ENCODE results near the gene YWHAE. TPM values are rescaled to one million over a fixed set of nuclear protein-coding genes. Genes with fewer than 3 reads are reported as not detected.

YWHAE gene
- total and polyA plus RNA-seq, 2 experiments from 2014 or later = 339 to 566 TPM

DNA sequence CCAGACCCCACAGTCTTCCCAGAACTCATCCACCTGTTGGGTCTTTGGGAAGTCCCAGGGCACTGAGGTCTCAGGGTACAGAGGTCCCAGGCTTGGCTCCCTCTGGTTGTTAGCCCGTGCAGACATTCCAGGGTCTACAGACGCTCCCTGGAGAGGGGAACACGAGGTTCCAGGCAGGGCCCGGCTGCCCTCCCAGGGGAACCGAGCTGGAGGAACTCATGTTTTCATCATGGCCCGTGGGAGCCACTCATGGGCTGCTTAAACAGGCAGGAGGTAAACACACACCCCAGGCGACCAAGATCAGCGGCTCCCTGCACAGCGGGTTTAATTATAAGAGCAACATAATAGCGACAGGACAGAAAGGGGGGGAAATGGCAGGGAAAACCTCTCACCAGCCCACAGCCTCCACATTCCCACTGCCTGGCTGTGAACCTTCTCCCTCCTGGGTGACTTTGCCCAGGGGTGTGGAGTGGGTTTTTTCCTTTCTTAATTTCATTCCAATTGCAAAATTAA is 84.1 kb downstream of the YWHAE start:
- WGBS (ENCODE audit: low lambda C conversion rate, missing lambda C conversion rate) = 60% methylated on average over 10 of the region's 10 CpGs
- Histone ChIP-seq H3K9me2 (replicated peaks; ENCODE audit: insufficient read depth) (no peaks in the 10 kb centered on the region), H3K27me3 (peaks cover 7% of the 10 kb centered on the region), H3K4me2 (no peak overlapping the region), H2AFZ (no peak overlapping the region), H4K20me1 (ENCODE audit: insufficient read depth, poor library complexity, severe bottlenecking) (no peaks in the 10 kb centered on the region), H3K4me1 (ENCODE audit: insufficient read depth) (no peaks in the 10 kb centered on the region), H3K4me3 (no peak overlapping the region), H3K9me3 (ENCODE audit: low read depth) (no peaks in the 10 kb centered on the region), H3K79me2 (no peaks in the 10 kb centered on the region), H3K36me3 (replicated peaks; ENCODE audit: insufficient read depth, low read depth) (no peaks in the 10 kb centered on the region), H3K27ac (no peak overlapping the region)
- DNase-seq (ENCODE audit: low spot score) = no peak
- TF ChIP-seq EZH2 (IDR thresholded peaks at IDR 0.05; ENCODE audit: borderline replicate concordance) (no peak), EZH2phosphoT487 (IDR thresholded peaks at IDR 0.05; ENCODE audit: low read depth, severe bottlenecking, unreplicated experiment) (no peak)
- TF ChIP-seq, protein P1, sequence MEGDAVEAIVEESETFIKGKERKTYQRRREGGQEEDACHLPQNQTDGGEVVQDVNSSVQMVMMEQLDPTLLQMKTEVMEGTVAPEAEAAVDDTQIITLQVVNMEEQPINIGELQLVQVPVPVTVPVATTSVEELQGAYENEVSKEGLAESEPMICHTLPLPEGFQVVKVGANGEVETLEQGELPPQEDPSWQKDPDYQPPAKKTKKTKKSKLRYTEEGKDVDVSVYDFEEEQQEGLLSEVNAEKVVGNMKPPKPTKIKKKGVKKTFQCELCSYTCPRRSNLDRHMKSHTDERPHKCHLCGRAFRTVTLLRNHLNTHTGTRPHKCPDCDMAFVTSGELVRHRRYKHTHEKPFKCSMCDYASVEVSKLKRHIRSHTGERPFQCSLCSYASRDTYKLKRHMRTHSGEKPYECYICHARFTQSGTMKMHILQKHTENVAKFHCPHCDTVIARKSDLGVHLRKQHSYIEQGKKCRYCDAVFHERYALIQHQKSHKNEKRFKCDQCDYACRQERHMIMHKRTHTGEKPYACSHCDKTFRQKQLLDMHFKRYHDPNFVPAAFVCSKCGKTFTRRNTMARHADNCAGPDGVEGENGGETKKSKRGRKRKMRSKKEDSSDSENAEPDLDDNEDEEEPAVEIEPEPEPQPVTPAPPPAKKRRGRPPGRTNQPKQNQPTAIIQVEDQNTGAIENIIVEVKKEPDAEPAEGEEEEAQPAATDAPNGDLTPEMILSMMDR (IDR thresholded peaks at IDR 0.05; ENCODE audit: poor library complexity) = no peak

DNA sequence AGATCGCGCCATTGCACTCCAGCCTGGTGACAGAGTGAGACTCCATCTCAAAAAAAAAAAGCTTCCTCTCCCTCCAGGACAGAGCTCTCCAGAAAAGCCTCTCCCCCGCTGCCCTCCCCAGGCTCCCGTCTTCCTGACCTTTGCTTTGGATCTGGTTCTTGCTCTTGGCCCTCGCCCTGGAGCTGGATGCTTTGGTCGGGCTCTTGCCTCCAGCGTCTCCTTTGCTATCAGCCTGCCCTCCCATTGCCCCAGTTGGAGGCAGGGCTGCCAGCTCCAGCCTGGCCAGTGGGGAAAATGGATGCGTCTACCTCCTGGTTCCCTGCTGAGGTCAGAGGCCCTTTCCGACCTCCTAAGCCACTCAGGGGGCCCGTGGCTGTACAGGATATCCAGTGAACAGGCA is 84.6 kb downstream of the YWHAE start:
- Histone ChIP-seq H3K27me3 (peaks cover 7% of the 10 kb centered on the region), H3K4me1 (ENCODE audit: insufficient read depth) (no peaks in the 10 kb centered on the region), H3K9me3 (ENCODE audit: low read depth) (no peaks in the 10 kb centered on the region), H3K4me2 (no peak overlapping the region), H3K27ac (no peak overlapping the region), H2AFZ (no peak overlapping the region), H3K9me2 (replicated peaks; ENCODE audit: insufficient read depth) (no peaks in the 10 kb centered on the region), H3K79me2 (no peaks in the 10 kb centered on the region), H3K36me3 (replicated peaks; ENCODE audit: insufficient read depth, low read depth) (no peaks in the 10 kb centered on the region), H4K20me1 (ENCODE audit: insufficient read depth, poor library complexity, severe bottlenecking) (no peaks in the 10 kb centered on the region), H3K4me3 (no peak overlapping the region)
- 80% methylated on average over 10 of the region's 10 CpGs for WGBS (ENCODE audit: low lambda C conversion rate, missing lambda C conversion rate)
- DNase-seq (ENCODE audit: low spot score) = no peak
- TF ChIP-seq, protein P1 (IDR thresholded peaks at IDR 0.05; ENCODE audit: poor library complexity) = no peak
- TF ChIP-seq EZH2 (IDR thresholded peaks at IDR 0.05; ENCODE audit: borderline replicate concordance) = no peak
- no peak for TF ChIP-seq EZH2phosphoT487 (IDR thresholded peaks at IDR 0.05; ENCODE audit: low read depth, severe bottlenecking, unreplicated experiment)

DNA sequence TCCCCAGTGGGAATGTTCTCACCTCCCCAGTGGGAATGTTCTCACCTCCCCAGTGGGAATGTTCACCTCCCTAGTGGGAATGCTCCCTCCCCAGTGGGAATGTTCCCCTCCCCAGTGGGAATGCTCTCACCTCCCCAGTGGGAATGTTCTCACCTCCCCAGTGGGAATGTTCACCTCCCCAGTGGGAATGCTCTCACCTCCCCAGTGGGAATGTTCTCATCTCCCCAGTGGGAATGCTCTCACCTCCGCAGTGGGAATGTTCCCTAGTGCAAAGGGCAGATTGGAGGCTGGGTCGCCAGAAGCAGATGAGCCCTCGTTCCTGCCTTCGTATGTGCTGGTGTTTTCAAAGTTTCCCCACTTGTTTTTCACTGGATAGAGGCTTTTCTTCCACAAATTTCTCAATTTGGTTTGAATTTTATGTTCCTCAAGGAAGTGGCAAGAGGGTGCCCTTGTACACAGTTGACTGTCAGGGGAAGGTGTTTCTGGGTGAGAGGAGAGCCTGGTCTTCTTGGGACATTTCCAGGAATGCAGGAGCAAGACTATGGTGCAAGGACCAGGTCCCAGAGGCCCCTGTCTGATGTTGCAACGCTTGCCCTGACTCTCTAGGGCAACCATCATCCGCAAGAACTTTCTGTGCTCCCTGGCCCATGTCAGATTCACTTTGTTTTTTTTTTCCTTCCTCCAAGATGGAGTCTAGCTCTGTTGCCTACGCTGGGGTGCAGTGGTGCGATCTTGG is 86.6 kb downstream of the YWHAE start:
- H3K4me1 ChIP-seq (ENCODE audit: insufficient read depth) = no peaks in the 10 kb centered on the region
- no peaks in the 10 kb centered on the region for H4K20me1 ChIP-seq (ENCODE audit: insufficient read depth, poor library complexity, severe bottlenecking)
- H3K27ac ChIP-seq = no peak overlapping the region
- no peak overlapping the region for H3K4me2 ChIP-seq
- no peak for TF ChIP-seq EZH2phosphoT487 (IDR thresholded peaks at IDR 0.05; ENCODE audit: low read depth, severe bottlenecking, unreplicated experiment)
- TF ChIP-seq, protein P1 (IDR thresholded peaks at IDR 0.05; ENCODE audit: poor library complexity) = no peak
- TF ChIP-seq EZH2 (IDR thresholded peaks at IDR 0.05; ENCODE audit: borderline replicate concordance) = no peak
- H3K79me2 ChIP-seq = no peaks in the 10 kb centered on the region
- no peaks in the 10 kb centered on the region for H3K36me3 ChIP-seq (replicated peaks; ENCODE audit: insufficient read depth, low read depth)
- H3K27me3 ChIP-seq = peaks cover 7% of the 10 kb centered on the region
- H3K9me3 ChIP-seq (ENCODE audit: low read depth) = no peaks in the 10 kb centered on the region
- no peak for DNase-seq (ENCODE audit: low spot score)
- H3K9me2 ChIP-seq (replicated peaks; ENCODE audit: insufficient read depth) = no peaks in the 10 kb centered on the region
- H3K4me3 ChIP-seq = no peak overlapping the region
- 88% methylated on average over 8 of the region's 8 CpGs for WGBS (ENCODE audit: low lambda C conversion rate, missing lambda C conversion rate)
- no peak overlapping the region for H2AFZ ChIP-seq
